Astrocyte (in vitro differentiated cells and primary cell): ENCODE measurements around the gene FRMD4A.

Experiments
- CTCF ChIP-seq: IDR thresholded peaks from 2 replicates; pipeline ENCODE4 v1.5.1; 2011; ENCODE audit warnings: low read depth, mild to moderate bottlenecking, inconsistent platforms, low read length, moderate library complexity; ENCODE audit not compliant: insufficient read depth
- EZH2 ChIP-seq: IDR thresholded peaks from 2 replicates; pipeline ENCODE4 v1.6.1; 2012; ENCODE audit warnings: mild to moderate bottlenecking, low read length, inconsistent platforms; ENCODE audit not compliant: insufficient read depth

- no peak for TF ChIP-seq CTCF
- TF ChIP-seq EZH2: no peak
Observed at GRCh38 chr10:13669182-13669855, 661.4 kb downstream of the FRMD4A start.
